Stromal cell of bone marrow (primary cell): Measurements from ENCODE around the gene ADCY10.

Experiments used
- DNase-seq: peaks from one replicate; pipeline ENCODE4 v3.0.0-alpha.2; 2012; ENCODE audit warnings: low read depth

The ADCY10 gene

GRCh38 chr1:167927046-167927754 is 13.3 kb upstream of the ADCY10 start:
- no peak for DNase-seq

GRCh38 chr1:167926486-167926997 is 12.6 kb upstream of the ADCY10 start:
- DNase-seq, result no peak

GRCh38 chr1:167924543-167925231 is 10.8 kb upstream of the ADCY10 start:
- no peak for DNase-seq

- DNase-seq, result no peak
Observed at GRCh38 chr1:167924102-167924501, 10.2 kb upstream of the ADCY10 start.

GRCh38 chr1:167923324-167924056 is 9.6 kb upstream of the ADCY10 start:
- DNase-seq, result no peak

- DNase-seq, result no peak
Observed at GRCh38 chr1:167922611-167923074, 8.7 kb upstream of the ADCY10 start.

GRCh38 chr1:167922023-167922422 is 8.1 kb upstream of the ADCY10 start:
- no peak for DNase-seq

- no peak for DNase-seq
Observed at GRCh38 chr1:167916766-167917511, 3.0 kb upstream of the ADCY10 start.

- DNase-seq, result no peak
Observed at GRCh38 chr1:167915569-167915968, 1.6 kb upstream of the ADCY10 start.

GRCh38 chr1:167912294-167912693 is 1.6 kb downstream of the ADCY10 start:
- no peak for DNase-seq

- no peak for DNase-seq
Observed at GRCh38 chr1:167911413-167911812, 2.5 kb downstream of the ADCY10 start.

- DNase-seq, result no peak
Observed at GRCh38 chr1:167910530-167910929, 3.4 kb downstream of the ADCY10 start.

- no peak for DNase-seq
Observed at GRCh38 chr1:167909691-167910180, 4.2 kb downstream of the ADCY10 start.

- no peak for DNase-seq
Observed at GRCh38 chr1:167905671-167906070, 8.3 kb downstream of the ADCY10 start.

GRCh38 chr1:167905182-167905581 is 8.8 kb downstream of the ADCY10 start:
- no peak for DNase-seq

GRCh38 chr1:167904652-167905130 is 9.2 kb downstream of the ADCY10 start:
- DNase-seq, result peak; percentile 29

GRCh38 chr1:167900907-167901306 is 13.0 kb downstream of the ADCY10 start:
- DNase-seq, result no peak

- DNase-seq, result peak; percentile 65
Observed at GRCh38 chr1:167899253-167899681, 14.7 kb downstream of the ADCY10 start.

GRCh38 chr1:167898578-167899222 is 15.2 kb downstream of the ADCY10 start:
- no peak for DNase-seq

GRCh38 chr1:167893798-167894197 is 20.1 kb downstream of the ADCY10 start:
- no peak for DNase-seq

- no peak for DNase-seq
Observed at GRCh38 chr1:167890400-167890799, 23.5 kb downstream of the ADCY10 start.
